HG03575 (cell line): ENCODE data around the gene SUN2.

ENCODE experiments used
- ATAC-seq: cut with Tn5 transposase; IDR thresholded peaks from one replicate; pipeline ENCODE4 v1.9.1; 2021; ENCODE audit not compliant: unreplicated experiment, insufficient number of reproducible peaks, low FRiP score; ENCODE audit errors: extremely low read depth

Gene SUN2

GRCh38 chr22:38725900-38726655 is 29.7 kb downstream of the SUN2 start:
- ATAC-seq, result no peak

DNA sequence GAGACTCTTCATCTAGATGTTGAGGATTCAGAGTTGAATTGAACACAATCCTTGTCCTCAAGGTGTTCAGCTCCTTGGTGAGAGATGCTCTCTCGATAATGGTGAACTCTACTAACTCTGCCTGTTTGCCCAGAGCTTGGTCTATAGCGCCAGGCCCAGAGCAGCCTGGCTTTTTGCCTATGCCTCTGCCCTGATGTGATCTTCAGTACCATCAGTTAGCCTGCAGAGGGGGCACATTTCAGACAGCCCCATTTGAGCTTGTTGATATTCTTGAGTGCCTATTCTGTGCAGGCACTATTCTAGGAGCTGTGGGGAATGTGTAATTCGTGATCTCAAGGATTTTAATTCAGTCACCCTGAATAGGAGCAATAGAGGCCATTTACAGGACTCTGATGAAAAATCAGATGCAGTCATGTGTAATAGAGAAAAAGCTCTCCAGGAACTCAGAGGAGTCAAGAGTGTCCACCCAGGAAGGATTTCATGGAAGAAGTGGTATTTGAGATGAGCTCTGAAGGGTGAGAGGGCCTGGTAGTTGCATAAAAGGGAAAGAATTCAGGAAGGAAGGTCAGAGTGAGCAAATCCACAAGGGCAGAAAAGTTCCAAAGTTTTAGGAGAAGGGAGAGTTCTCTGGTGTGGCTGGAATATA is 30.7 kb downstream of the SUN2 start:
- ATAC-seq, result no peak

- no peak for ATAC-seq
Measured at GRCh38 chr22:38724176-38724575, 31.6 kb downstream of the SUN2 start.

GRCh38 chr22:38721551-38721950 is 34.2 kb downstream of the SUN2 start:
- no peak for ATAC-seq

- no peak for ATAC-seq
Measured at GRCh38 chr22:38720350-38720749, 35.4 kb downstream of the SUN2 start.

- no peak for ATAC-seq
Measured at GRCh38 chr22:38719196-38719595, 36.6 kb downstream of the SUN2 start.

GRCh38 chr22:38718414-38718813 is 37.4 kb downstream of the SUN2 start:
- no peak for ATAC-seq

DNA sequence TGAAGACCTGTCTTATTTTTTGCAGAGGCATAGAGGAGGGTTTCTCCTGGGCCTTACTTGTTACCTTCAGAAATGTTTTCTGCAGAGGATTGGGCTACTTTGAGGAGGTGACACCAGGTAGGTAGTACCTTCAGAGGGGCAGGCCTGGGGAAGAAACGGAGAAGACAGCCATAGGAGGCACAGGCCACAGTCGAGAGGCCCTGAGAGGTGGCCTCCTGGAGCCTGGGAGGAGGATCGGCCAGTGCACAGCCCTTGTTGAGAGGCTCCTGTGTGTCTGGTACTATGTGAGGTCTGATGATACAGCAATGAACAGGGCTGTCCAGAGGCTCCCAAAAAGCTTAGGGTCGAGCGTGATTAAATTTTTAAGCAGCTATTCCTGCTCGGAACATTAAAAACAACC is 38.6 kb downstream of the SUN2 start:
- ATAC-seq, result no peak

GRCh38 chr22:38716826-38717225 is 39.0 kb downstream of the SUN2 start:
- no peak for ATAC-seq

DNA sequence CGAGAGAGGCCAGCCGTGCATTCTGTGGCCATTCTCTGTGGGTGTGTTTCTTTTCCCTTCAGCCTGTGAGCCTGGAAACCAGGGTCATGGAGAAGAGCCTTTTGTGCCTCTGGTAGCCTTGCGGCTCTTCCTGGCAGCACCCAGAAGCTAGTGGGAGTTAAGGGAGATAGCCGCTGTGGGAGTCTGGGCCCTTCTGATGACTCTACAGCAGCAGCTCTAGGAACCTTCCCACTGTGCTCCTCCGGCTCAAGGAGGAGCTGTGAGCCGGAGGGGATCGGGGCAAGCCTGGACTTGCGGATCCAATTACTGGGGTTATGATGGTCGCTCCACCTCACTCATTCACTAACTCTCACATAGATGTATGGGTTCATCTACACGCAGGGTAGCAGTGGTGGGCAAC is 39.5 kb downstream of the SUN2 start:
- ATAC-seq, result no peak

- ATAC-seq, result no peak
Measured at GRCh38 chr22:38715852-38716251, 39.9 kb downstream of the SUN2 start.

GRCh38 chr22:38715176-38715764 is 40.5 kb downstream of the SUN2 start:
- ATAC-seq, result no peak

- no peak for ATAC-seq
Measured at GRCh38 chr22:38713921-38714320, 41.9 kb downstream of the SUN2 start.

- no peak for ATAC-seq
Measured at GRCh38 chr22:38712486-38713207, 43.2 kb downstream of the SUN2 start.

DNA sequence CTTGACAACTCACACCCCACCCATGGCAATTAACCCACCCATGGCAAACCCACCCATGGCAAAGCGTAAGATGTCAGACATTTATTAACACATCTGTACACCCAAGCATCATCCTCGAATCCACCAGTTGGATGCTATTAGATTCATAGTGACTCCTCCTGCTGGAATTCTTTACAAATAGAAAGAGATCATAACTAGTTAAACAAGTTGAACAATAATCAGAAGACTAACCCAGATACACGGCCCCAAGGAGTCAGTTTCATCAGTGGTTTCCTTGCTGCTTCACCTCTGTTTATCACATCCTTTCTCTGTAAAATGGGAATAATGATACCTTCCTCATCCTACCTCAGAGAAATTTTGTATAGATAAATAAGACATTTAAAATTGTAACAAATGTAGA is 44.9 kb downstream of the SUN2 start:
- ATAC-seq, result no peak

DNA sequence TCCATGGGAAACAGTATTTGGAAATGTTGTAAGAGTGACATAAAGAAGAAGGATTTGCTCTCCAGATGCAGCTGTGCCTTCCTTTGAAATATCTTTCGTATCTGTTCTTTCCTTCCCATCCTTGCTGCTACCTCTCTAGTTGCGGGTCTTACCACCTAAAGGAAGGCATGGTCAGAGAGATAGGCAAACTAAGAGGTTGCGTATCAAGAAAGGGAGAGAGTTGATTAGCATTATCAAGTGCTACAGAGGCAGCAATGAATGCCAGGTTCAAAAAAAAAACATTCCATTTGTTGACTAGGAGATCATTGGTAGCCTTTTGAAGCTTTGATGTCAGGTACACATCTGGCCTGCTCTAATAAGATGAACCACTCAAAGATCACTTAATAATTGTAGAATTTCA is 45.4 kb downstream of the SUN2 start:
- no peak for ATAC-seq

GRCh38 chr22:38709306-38709705 is 46.5 kb downstream of the SUN2 start:
- ATAC-seq, result no peak

DNA sequence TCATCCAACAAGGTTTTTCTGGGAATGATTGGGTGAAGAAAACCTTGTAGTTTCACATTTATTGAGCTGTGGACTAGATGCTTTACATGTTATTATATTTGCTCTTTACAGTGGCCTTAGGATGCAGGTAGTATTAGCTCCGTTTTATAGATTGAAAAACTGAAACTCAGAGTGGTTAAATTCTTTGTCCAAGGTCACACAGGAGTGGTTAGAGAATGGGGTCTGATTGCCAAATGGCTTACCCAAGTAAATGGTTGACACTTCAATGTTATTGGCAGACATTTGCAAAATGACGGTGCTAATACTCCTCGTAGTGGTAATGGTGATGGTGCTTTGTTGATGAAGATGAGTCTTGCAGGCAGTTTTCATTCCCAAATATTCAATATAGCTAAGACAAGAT is 47.8 kb downstream of the SUN2 start:
- no peak for ATAC-seq

GRCh38 chr22:38707346-38707745 is 48.5 kb downstream of the SUN2 start:
- no peak for ATAC-seq

- no peak for ATAC-seq
Measured at GRCh38 chr22:38706901-38707195, 49.0 kb downstream of the SUN2 start.
